H1 (cell line): ENCODE measurements around the gene CAPG. TPM values are rescaled to one million over a fixed set of nuclear protein-coding genes. Genes with fewer than 3 reads are reported as not detected.

ENCODE experiments used
- CTCF ChIA-PET: fragments of 300-600 bp; sonication (Branson Sonifier 250); formaldehyde crosslinking; loops from one replicate; lab custom pipeline; 2021; ENCODE audit not compliant: partially characterized antibody; lab: Charles Lee
- POLR2A ChIA-PET: fragments of 300-600 bp; sonication (Branson Sonifier 250); formaldehyde crosslinking; loops from one replicate; lab custom pipeline; 2021; ENCODE audit warnings: inconsistent platforms; ENCODE audit not compliant: partially characterized antibody; lab: Charles Lee
- DNase-seq, 2 experiments: peaks; one replicate each; pipeline versions ENCODE4 v3.0.0 to v3.0.0-alpha.2; 2010 to 2022; ENCODE audit warnings: low spot score in 2 of 2, low read depth in 1 of 2, mixed read lengths in 1 of 2
- FAIRE-seq: peaks from 2 replicates; lab custom pipeline; 2011; peaks lifted over from hg19 to GRCh38; lab: Jason Lieb, UNC
- H2AFZ ChIP-seq: 2 replicates; pipeline ENCODE4 v1.8.1; 2012; ENCODE audit warnings: low read length, inconsistent platforms
- H2AK5ac ChIP-seq: 2 replicates; pipeline ENCODE4 v1.6.1; 2013; ENCODE audit warnings: low read depth, low read length
- H2BK120ac ChIP-seq: replicated peaks from 2 replicates; pipeline ENCODE3; 2013; ENCODE audit warnings: low read depth, low read length, inconsistent platforms
- H2BK12ac ChIP-seq: 2 replicates; pipeline ENCODE4 v1.6.1; 2013; ENCODE audit warnings: low read depth, low read length
- H2BK15ac ChIP-seq: 2 replicates; pipeline ENCODE4 v1.6.1; 2013; ENCODE audit warnings: low read length
- H2BK20ac ChIP-seq: 2 replicates; pipeline ENCODE4 v1.6.1; 2013; ENCODE audit warnings: low read length
- H2BK5ac ChIP-seq: 2 replicates; pipeline ENCODE4 v1.6.1; 2013; ENCODE audit warnings: low read depth, low read length
- H3K14ac ChIP-seq: 2 replicates; pipeline ENCODE4 v1.6.1; 2013; ENCODE audit warnings: inconsistent platforms; ENCODE audit not compliant: insufficient read length
- H3K18ac ChIP-seq: 2 replicates; pipeline ENCODE4 v1.6.1; 2013; ENCODE audit warnings: low read length; ENCODE audit errors: extremely low read depth
- H3K23ac ChIP-seq: 2 replicates; pipeline ENCODE4 v1.6.1; 2013; ENCODE audit warnings: inconsistent platforms; ENCODE audit not compliant: insufficient read length
- H3K23me2 ChIP-seq: 2 replicates; pipeline ENCODE4 v1.6.1; 2013; ENCODE audit warnings: low read depth, low read length
- H3K27ac ChIP-seq: 2 replicates; pipeline ENCODE4 v1.6.1; 2011; ENCODE audit warnings: low read depth, low read length, inconsistent platforms
- H3K27me3 ChIP-seq, 4 experiments: replicated peaks in 1 of 4; 1 replicate in 1 of 4; 2 replicates in 3 of 4; pipeline versions ENCODE4 v1.6.1 to v1.8.1; 2011 to 2013; ENCODE audit warnings: low read length in 3 of 4, mild to moderate bottlenecking in 3 of 4, inconsistent platforms in 2 of 4, mixed read lengths in 2 of 4, moderate library complexity in 1 of 4; ENCODE audit not compliant: control insufficient read depth in 3 of 4, insufficient read depth in 3 of 4; ENCODE audit errors: extremely low read depth in 1 of 4
- H3K36me3 ChIP-seq, 4 experiments: 2 replicates each; pipeline versions ENCODE4 v1.6.1 to v1.8.1; 2011 to 2013; ENCODE audit warnings: mild to moderate bottlenecking in 4 of 4, low read length in 3 of 4, moderate library complexity in 2 of 4, control low read depth in 1 of 4, inconsistent platforms in 1 of 4; ENCODE audit not compliant: insufficient read depth in 4 of 4, control insufficient read depth in 2 of 4
- H3K4ac ChIP-seq: replicated peaks from 2 replicates; pipeline ENCODE3; 2013; ENCODE audit warnings: low read length, low read depth, mixed read lengths, inconsistent platforms; ENCODE audit not compliant: insufficient read length
- H3K4me1 ChIP-seq, 4 experiments: replicated peaks in 1 of 4; 1 replicate in 1 of 4; 2 replicates in 3 of 4; pipeline versions ENCODE4 v1.6.1 to v1.8.1; 2011 to 2013; ENCODE audit warnings: low read length in 3 of 4, inconsistent platforms in 2 of 4, mixed read lengths in 1 of 4; ENCODE audit not compliant: insufficient read depth in 4 of 4, control insufficient read depth in 3 of 4
- H3K4me2 ChIP-seq, 2 experiments: 2 replicates each; pipeline versions ENCODE4 v1.6.1 to v1.8.1; 2011 to 2013; ENCODE audit warnings: low read depth in 2 of 2, low read length in 2 of 2, control low read depth in 1 of 2, inconsistent platforms in 1 of 2, mild to moderate bottlenecking in 1 of 2; ENCODE audit not compliant: insufficient read depth in 1 of 2
- H3K4me3 ChIP-seq, 4 experiments: fragments of 200-600, 300-600 bp in 1 of 4; sonication (generic), shearing (Covaris generic), sonication (Bioruptor Twin) in 1 of 4; 2 replicates each; pipeline versions ENCODE4 v1.5.1 to v1.8.1; 2011 to 2016; ENCODE audit warnings: low read length in 4 of 4, low read depth in 3 of 4, control low read depth in 2 of 4, inconsistent platforms in 2 of 4, mild to moderate bottlenecking in 2 of 4, mixed read lengths in 1 of 4, moderate library complexity in 1 of 4; ENCODE audit not compliant: insufficient read depth in 2 of 4; ENCODE audit errors: extremely low read depth in 1 of 4
- H3K56ac ChIP-seq: replicated peaks from 2 replicates; pipeline ENCODE3; 2013; ENCODE audit warnings: low read depth, mild to moderate bottlenecking, mixed read lengths, low read length, inconsistent platforms; ENCODE audit not compliant: insufficient read length
- H3K79me1 ChIP-seq: 2 replicates; pipeline ENCODE4 v1.6.1; 2013; ENCODE audit warnings: low read depth, low read length, control low read depth
- H3K79me2 ChIP-seq, 2 experiments: 2 replicates each; pipeline versions ENCODE4 v1.6.1 to v1.8.1; 2012 to 2013; ENCODE audit warnings: low read length in 2 of 2, mild to moderate bottlenecking in 2 of 2, inconsistent platforms in 1 of 2; ENCODE audit not compliant: insufficient read depth in 2 of 2, control insufficient read depth in 1 of 2
- H3K9ac ChIP-seq, 4 experiments: replicated peaks in 1 of 4; 1 replicate in 1 of 4; 2 replicates in 3 of 4; pipeline versions ENCODE4 v1.6.1 to v1.8.1; 2011 to 2013; ENCODE audit warnings: low read depth in 3 of 4, low read length in 3 of 4, control low read depth in 2 of 4, mild to moderate bottlenecking in 2 of 4, moderate library complexity in 2 of 4, inconsistent platforms in 1 of 4; ENCODE audit errors: extremely low read depth in 1 of 4
- H3K9me3 ChIP-seq, 2 experiments: 2 replicates each; pipeline versions ENCODE4 v1.6.1 to v1.8.1; 2012 to 2013; ENCODE audit warnings: mild to moderate bottlenecking in 2 of 2, moderate library complexity in 2 of 2, control low read depth in 1 of 2, inconsistent platforms in 1 of 2, low read depth in 1 of 2, low read length in 1 of 2, mixed read lengths in 1 of 2; ENCODE audit not compliant: insufficient read depth in 2 of 2
- H4K20me1 ChIP-seq, 2 experiments: replicated peaks in 1 of 2; 2 replicates each; pipeline versions ENCODE3 to v1.8.1; 2011 to 2013; ENCODE audit warnings: inconsistent platforms in 2 of 2, low read length in 2 of 2, mild to moderate bottlenecking in 1 of 2; ENCODE audit not compliant: insufficient read depth in 2 of 2, control insufficient read depth in 1 of 2
- H4K5ac ChIP-seq: 2 replicates; pipeline ENCODE4 v1.6.1; 2013; ENCODE audit warnings: low read length, low read depth, mixed read lengths, inconsistent platforms; ENCODE audit not compliant: insufficient read length
- H4K8ac ChIP-seq: 2 replicates; pipeline ENCODE4 v1.8.0; 2013; ENCODE audit warnings: mild to moderate bottlenecking, moderate library complexity, low read length, inconsistent platforms; ENCODE audit not compliant: insufficient read depth; ENCODE audit errors: extremely low read depth
- H4K91ac ChIP-seq: replicated peaks from 2 replicates; pipeline ENCODE3; 2013; ENCODE audit warnings: low read length, mixed read lengths, inconsistent platforms; ENCODE audit not compliant: insufficient read length
- ASH2L ChIP-seq: fragments of 200-600, 300-600 bp; sonication (generic); IDR thresholded peaks from one replicate; pipeline ENCODE4 v1.7.1; 2017; ENCODE audit warnings: low read length
- EGR1 ChIP-seq: IDR thresholded peaks from 2 replicates; pipeline ENCODE4 v1.6.1; 2011; ENCODE audit warnings: low read depth, low read length, borderline replicate concordance
- EZH2 ChIP-seq: fragments of 200-600 bp; sonication (generic); IDR thresholded peaks from 2 replicates; pipeline ENCODE4 v1.7.1; 2012; ENCODE audit warnings: low read depth, mild to moderate bottlenecking, moderate library complexity, low read length, inconsistent platforms; ENCODE audit not compliant: severe bottlenecking
- GABPA ChIP-seq: IDR thresholded peaks from 2 replicates; pipeline ENCODE4 v1.6.1; 2011; ENCODE audit warnings: mild to moderate bottlenecking, low read length, moderate library complexity, borderline replicate concordance; ENCODE audit not compliant: insufficient read depth
- KDM4A ChIP-seq: IDR thresholded peaks from one replicate; pipeline ENCODE4 v1.7.1; 2012; ENCODE audit warnings: low read depth, mild to moderate bottlenecking, moderate library complexity, low read length, inconsistent platforms; ENCODE audit not compliant: severe bottlenecking
- NRF1 ChIP-seq: IDR thresholded peaks from 2 replicates; pipeline ENCODE4 v1.6.1; 2011; ENCODE audit warnings: mild to moderate bottlenecking, low read depth, low read length, improper control_type of control experiment
- PHF8 ChIP-seq: fragments of 200-600 bp; sonication (generic); conservative IDR thresholded peaks from 2 replicates; pipeline ENCODE4 v1.7.1; 2012; ENCODE audit warnings: low read depth, mild to moderate bottlenecking, inconsistent platforms, low read length, moderate library complexity
- POLR2A ChIP-seq, 2 experiments: IDR thresholded peaks; 1 replicate in 1 of 2; 2 replicates in 1 of 2; pipeline ENCODE4 v1.6.1; 2011; ENCODE audit warnings: low read depth in 2 of 2, low read length in 2 of 2, mild to moderate bottlenecking in 2 of 2; ENCODE audit errors: control extremely low read depth in 1 of 2
- SAP30 ChIP-seq: fragments of 300-600 bp; sonication (generic); IDR thresholded peaks from 2 replicates; pipeline ENCODE4 v1.7.1; 2012; ENCODE audit warnings: low read length, moderate library complexity, mild to moderate bottlenecking, inconsistent platforms; ENCODE audit not compliant: insufficient read depth, insufficient replicate concordance
- SIN3A ChIP-seq, 2 experiments: IDR thresholded peaks in 1 of 2; conservative IDR thresholded peaks in 1 of 2; 2 replicates each; pipeline ENCODE4 v1.6.1; 2011 to 2012; ENCODE audit warnings: low read length in 2 of 2, improper control_type of control experiment in 1 of 2, low read depth in 1 of 2, mild to moderate bottlenecking in 1 of 2
- SP1 ChIP-seq: IDR thresholded peaks from 2 replicates; pipeline ENCODE4 v1.6.1; 2011; ENCODE audit warnings: low read depth, low read length
- TCF12 ChIP-seq: IDR thresholded peaks from 2 replicates; pipeline ENCODE4 v1.6.1; 2011; ENCODE audit warnings: low read depth, mild to moderate bottlenecking, low read length
- WGBS, 2 experiments: shearing (Covaris generic) in 1 of 2; methylation state at CpG; one replicate each; pipeline versions ENCODE4 v1.1.6 to v1.1.7; 2013 to 2015; ENCODE audit warnings: low lambda C conversion rate in 2 of 2, mixed read lengths in 2 of 2, inconsistent platforms in 1 of 2, low coverage in 1 of 2, missing lambda C conversion rate in 1 of 2; ENCODE audit not compliant: insufficient replicate concordance in 2 of 2, insufficient coverage in 1 of 2, insufficient read length in 1 of 2; ENCODE audit errors: extremely low coverage in 1 of 2, missing lambda C conversion rate in 1 of 2; 5-methylcytosine and 5-hydroxymethylcytosine counted together
- polyA plus RNA-seq, 7 experiments: library from polyadenylated mRNA; depleted of rRNA in 3 of 7; stranded (reverse) in 5 of 7; unstranded in 2 of 7; fragments of >200 nt in 5 of 7; fragments of 200-250 nt in 2 of 7; gene quantifications; 1 replicate in 5 of 7; 2 replicates in 1 of 7; 4 replicates in 1 of 7; pipeline versions ENCODE4 v1.2.1 to v1.2.3, GENCODE V29; 2011 to 2013; ENCODE audit warnings: missing spikeins in 2 of 7, mixed read lengths in 2 of 7
- total RNA-seq: library from RNA; stranded (reverse); fragmentation: NEBNext Ultra II Directional; extraction: Animal tissue kit (Norgen Biotek cat#: 25700); gene quantifications from 2 replicates; pipeline ENCODE4 v1.2.1, GENCODE V29; 2021

CAPG gene
- total and polyA plus RNA-seq, 2 of the 8 experiments (the other 6 are each of a cell fraction or from before 2014, with no cell fraction given) = 80.5 to 89.0 TPM

- no peak overlapping the region for H4K8ac ChIP-seq
- peak overlapping the region; percentile 64 for H4K91ac ChIP-seq
- H3K4me1 ChIP-seq = peaks cover 7 to 52% (median 42%) of the 10 kb centered on the region in 4 experiments
- peak overlapping the region; percentile 48; the same call in 1 of the 2 replicates for H3K18ac ChIP-seq
- no peak overlapping the region for H3K9ac ChIP-seq
- peak overlapping the region; percentile 13; the same call in 1 of the 2 replicates for H2BK20ac ChIP-seq
- no peak overlapping the region for H3K27ac ChIP-seq
- FAIRE-seq (no peak), DNase-seq (no peak)
- WGBS, 2 experiments = 97% methylated on average over 21 of the region's 21 CpGs; no CpG with 5 or more reads in 1 of the 2 experiments
- no peak overlapping the region for H3K14ac ChIP-seq
- no peak overlapping the region; the same call in 1 of the 2 replicates for H2BK15ac ChIP-seq
- no peak overlapping the region for H2AFZ ChIP-seq
- no peaks in the 10 kb centered on the region for H3K9me3 ChIP-seq
- no peak overlapping the region for H3K56ac ChIP-seq
- peak overlapping the region; percentile 62 for H3K4ac ChIP-seq
- H3K4me3 ChIP-seq = no peak overlapping the region
- POLR2A ChIA-PET = interaction anchor here (0.9 to 55.3 kb wide), 3 partner anchors 11 to 112 kb away, joined by 3 to 1889 read pairs (median 46); partner anchors contain the start of genes GGCX and MAT2A
- no peaks in the 10 kb centered on the region for H3K36me3 ChIP-seq
- no peaks in the 10 kb centered on the region for H4K20me1 ChIP-seq
- no peak overlapping the region for H2BK5ac ChIP-seq
- no peak overlapping the region for H4K5ac ChIP-seq
- H2BK120ac ChIP-seq = no peak overlapping the region
- peak overlapping the region; percentile 91 for H2AK5ac ChIP-seq
- no peaks in the 10 kb centered on the region for H3K79me2 ChIP-seq
- no peaks in the 10 kb centered on the region; the same call in 1 of the 2 replicates for H3K79me1 ChIP-seq
- H3K27me3 ChIP-seq = peaks cover 0 to 14% (median 5%) of the 10 kb centered on the region in 4 experiments; a peak in 4 of 7 replicates
- H2BK12ac ChIP-seq = peak overlapping the region; percentile 96; the same call in 1 of the 2 replicates
- CTCF ChIA-PET = interaction anchor here (0.5 to 2.7 kb wide), 8 partner anchors 10 to 194 kb away, joined by 3 to 21 read pairs (median 4); partner anchors contain the start of gene SH2D6
- peaks cover 5% of the 10 kb centered on the region; the same call in 1 of the 2 replicates for H3K23me2 ChIP-seq
- H3K4me2 ChIP-seq = no peak overlapping the region
- no peak overlapping the region for H3K23ac ChIP-seq
- TF ChIP-seq SIN3A (conservative IDR thresholded peaks at IDR 0.05 in 1 of 2, IDR thresholded peaks at IDR 0.05 in 1 of 2; ENCODE audit: low read depth in 1 of 2, low read length in 2 of 2) (no peak), EGR1 (no peak), GABPA (no peak), SAP30 (no peak), NRF1 (no peak), TCF12 (no peak), SP1 (no peak), PHF8 (no peak), POLR2A (IDR thresholded peaks at IDR 0.05; ENCODE audit: control extremely low read depth in 1 of 2, low read depth in 2 of 2, low read length in 2 of 2) (no peak), EZH2 (no peak), KDM4A (no peak), ASH2L (no peak)
These were observed 25.2 kb upstream of the CAPG start for GRCh38 chr2:85435220-85435958.
